NT2/D1 (cell line): Measurements from ENCODE around the gene ABL1.
"Not testable (repeated sequence)": the region's sequence is repeated elsewhere in the genome, so short reads cannot be mapped to it uniquely, and the experiment has no call there.

Source experiments
- DNase-seq: peaks from one replicate; pipeline ENCODE4 v3.0.0-alpha.2; 2011; ENCODE audit warnings: low read depth, low spot score
- H3K27me3 ChIP-seq: 2 replicates; pipeline ENCODE4 v1.6.0; 2011; ENCODE audit warnings: mild to moderate bottlenecking; ENCODE audit not compliant: insufficient read length, insufficient read depth
- H3K36me3 ChIP-seq: 2 replicates; pipeline ENCODE4 v1.6.1; 2011; ENCODE audit warnings: mild to moderate bottlenecking, low read length, mixed read lengths; ENCODE audit not compliant: insufficient read depth, insufficient read length
- H3K4me1 ChIP-seq: 2 replicates; pipeline ENCODE4 v1.5.1; 2011; ENCODE audit not compliant: insufficient read depth, insufficient read length
- H3K4me3 ChIP-seq: 2 replicates; pipeline ENCODE4 v1.5.1; 2011; ENCODE audit warnings: low read depth; ENCODE audit not compliant: insufficient read length
- H3K9ac ChIP-seq: 2 replicates; pipeline ENCODE4 v1.6.0; 2011; ENCODE audit warnings: low read depth; ENCODE audit not compliant: insufficient read length
- H3K9me3 ChIP-seq: 2 replicates; pipeline ENCODE4 v1.5.1; 2011; ENCODE audit warnings: mild to moderate bottlenecking, low read length; ENCODE audit not compliant: insufficient read depth
- SUZ12 ChIP-seq: IDR thresholded peaks from 2 replicates; pipeline ENCODE4 v1.6.1; 2011; ENCODE audit not compliant: insufficient read length, insufficient read depth; ENCODE audit errors: extremely low read depth
- YY1 ChIP-seq: IDR thresholded peaks from 2 replicates; pipeline ENCODE4 v1.6.1; 2011; ENCODE audit not compliant: insufficient read length, insufficient read depth
- ZNF274 ChIP-seq: IDR thresholded peaks from 2 replicates; pipeline ENCODE4 v1.6.1; 2011; ENCODE audit warnings: mild to moderate bottlenecking, low read depth, low read length

The ABL1 gene

DNA sequence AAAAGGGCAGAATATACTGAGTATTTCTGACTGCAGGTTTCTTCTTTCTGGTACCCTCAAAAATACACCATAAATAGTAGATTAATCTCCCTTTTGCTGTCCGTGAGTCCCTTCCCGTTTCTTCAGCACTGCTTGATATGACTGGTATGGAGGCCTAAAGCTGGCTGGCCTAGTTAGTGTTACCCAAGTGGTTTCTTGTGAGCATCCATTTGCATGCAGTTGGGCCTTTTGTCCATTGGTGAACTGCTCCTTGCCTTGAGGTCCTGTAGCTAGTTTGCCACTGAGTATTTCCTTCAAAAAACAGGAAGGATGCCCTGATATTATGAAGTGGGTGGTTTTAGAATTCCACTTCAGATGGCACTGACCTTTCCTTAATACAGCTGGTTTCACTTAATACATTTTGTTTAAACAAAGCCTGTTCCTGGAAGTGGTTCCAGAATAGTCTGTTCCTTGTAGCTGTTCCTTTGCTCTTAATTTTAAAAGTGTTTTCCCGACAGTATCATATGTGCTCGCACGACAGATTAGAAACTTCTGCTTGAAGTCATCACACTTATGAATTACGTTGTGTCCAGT lies 40.0 kb upstream of the ABL1 start:
- Histone ChIP-seq H3K4me3 (no peak overlapping the region), H3K4me1 (no peaks in the 10 kb centered on the region), H3K9ac (no peak overlapping the region), H3K9me3 (peaks cover 2% of the 10 kb centered on the region), H3K27me3 (no peaks in the 10 kb centered on the region), H3K36me3 (no peaks in the 10 kb centered on the region)
- no peak for DNase-seq
- no peak for TF ChIP-seq ZNF274
- TF ChIP-seq SUZ12, result no peak
- TF ChIP-seq YY1, result no peak

DNA sequence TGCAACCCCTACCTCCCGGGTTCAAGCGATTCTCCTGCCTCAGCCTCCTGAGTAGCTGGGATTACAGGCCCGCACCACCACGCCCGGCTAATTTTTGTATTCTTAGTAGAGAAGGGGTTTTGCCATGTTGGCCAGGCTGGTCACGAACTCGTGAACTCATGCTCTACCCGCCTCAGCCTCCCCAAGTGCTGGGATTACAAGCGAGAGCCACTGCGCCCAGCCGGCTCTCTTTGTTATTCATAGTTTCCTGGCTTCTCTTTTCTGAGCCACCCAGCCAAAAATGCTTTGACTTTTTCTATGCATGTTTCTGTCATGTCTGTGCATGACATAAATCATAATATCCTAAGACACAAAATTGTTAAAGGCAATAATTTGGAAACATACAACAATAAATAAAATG lies 31.9 kb upstream of the ABL1 start:
- H3K4me1 ChIP-seq, H3K9me3 ChIP-seq, H3K4me3 ChIP-seq, H3K36me3 ChIP-seq, H3K9ac ChIP-seq, DNase-seq, H3K27me3 ChIP-seq: not testable (repeated sequence)

DNA sequence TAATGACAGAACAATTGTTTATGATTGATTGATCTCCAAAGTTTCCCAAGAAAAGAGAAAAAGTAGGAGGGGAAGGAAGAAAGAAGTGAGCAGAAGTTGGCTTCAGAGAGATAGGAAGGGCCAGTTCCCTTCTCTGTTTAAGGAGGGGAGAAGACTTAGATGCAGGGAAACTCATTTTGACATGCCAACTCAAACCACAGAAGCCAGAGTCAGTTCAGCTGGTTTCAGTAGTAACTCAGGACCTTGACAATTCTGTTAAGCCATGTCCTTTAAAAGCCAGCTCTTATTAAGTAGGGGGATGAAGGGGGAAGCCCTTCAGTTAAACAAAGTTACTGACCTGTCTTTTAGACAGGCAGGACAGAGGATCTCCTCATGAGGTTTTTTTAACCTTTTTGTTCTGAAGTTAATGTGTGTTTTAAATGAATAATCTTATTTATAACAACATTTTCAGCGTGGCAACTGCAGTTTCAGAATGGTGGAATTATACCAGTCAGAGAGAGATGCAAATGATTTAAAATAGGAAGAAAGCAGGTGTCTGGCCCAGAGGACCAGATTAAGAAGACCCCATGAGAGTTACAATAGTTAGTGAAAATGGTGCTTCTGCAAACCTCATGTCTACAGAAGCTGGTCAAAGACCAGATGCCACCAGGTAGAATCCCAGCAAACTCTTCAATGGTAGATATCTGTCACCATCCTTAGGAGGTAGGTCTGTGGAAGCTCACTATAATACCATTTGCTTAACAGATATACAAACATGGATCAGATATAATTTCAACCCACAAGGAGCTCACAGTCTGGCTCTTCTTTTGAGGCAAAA lies 29.3 kb upstream of the ABL1 start:
- no peaks in the 10 kb centered on the region for H3K36me3 ChIP-seq
- TF ChIP-seq YY1, result no peak
- no peak for TF ChIP-seq SUZ12
- no peak for TF ChIP-seq ZNF274
- H3K4me1 ChIP-seq, result no peaks in the 10 kb centered on the region
- DNase-seq, result no peak
- H3K27me3 ChIP-seq, result no peaks in the 10 kb centered on the region
- H3K9me3 ChIP-seq, result peaks cover 11% of the 10 kb centered on the region; the same call in 1 of the 2 replicates
- H3K9ac ChIP-seq, result no peak overlapping the region
- H3K4me3 ChIP-seq, result no peak overlapping the region

DNA sequence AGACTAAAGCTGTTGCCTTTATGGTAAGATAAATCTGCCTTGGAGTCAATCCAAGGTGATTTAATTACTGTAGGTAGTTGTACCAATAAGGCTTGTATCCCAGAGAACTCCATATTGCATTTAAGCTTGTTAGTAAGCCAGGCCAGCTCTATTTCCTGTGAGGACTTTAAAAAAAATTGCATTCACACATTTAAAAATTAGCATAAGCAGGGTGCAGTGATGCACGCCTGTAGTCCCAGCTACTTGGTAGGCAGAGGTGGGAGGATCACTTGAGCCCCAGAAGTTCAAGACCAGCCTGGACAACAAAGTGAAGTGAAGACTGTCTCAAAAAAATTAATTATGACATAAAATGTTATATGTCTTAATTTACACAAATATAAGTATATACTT lies 28.7 kb upstream of the ABL1 start:
- H3K4me3 ChIP-seq, result no peak overlapping the region
- H3K9ac ChIP-seq, result no peak overlapping the region
- H3K9me3 ChIP-seq, result peaks cover 11% of the 10 kb centered on the region; the same call in 1 of the 2 replicates

DNA sequence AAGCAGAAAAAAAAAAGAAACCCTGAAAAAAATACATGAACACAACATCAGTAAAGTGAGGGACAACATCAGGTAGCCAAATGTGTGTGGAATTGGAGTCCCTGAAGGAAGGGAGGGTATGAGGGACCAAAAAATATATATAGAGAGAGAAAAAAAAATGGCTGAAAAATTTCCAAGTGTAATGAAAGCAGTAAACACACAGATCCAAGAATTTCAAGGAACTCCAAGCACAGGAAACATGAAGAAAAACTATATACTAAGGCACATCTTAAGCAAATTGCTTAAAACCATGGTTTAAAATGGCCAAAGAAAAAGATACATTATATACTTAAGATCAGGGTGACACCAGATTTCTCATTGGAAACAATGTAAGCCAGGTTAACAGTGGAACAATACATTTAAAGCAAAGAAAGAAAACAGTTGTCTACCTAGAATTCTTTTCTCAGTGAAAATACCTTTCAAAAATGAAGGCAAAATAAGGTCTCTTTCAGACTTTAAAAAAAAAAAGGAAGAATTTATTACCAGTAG lies 24.4 kb upstream of the ABL1 start:
- H3K27me3 ChIP-seq, result no peaks in the 10 kb centered on the region
- no peaks in the 10 kb centered on the region for H3K4me1 ChIP-seq
- no peak overlapping the region for H3K4me3 ChIP-seq
- H3K36me3 ChIP-seq, result no peaks in the 10 kb centered on the region
- no peak overlapping the region for H3K9ac ChIP-seq
- DNase-seq, result no peak
- TF ChIP-seq YY1 (no peak), SUZ12 (no peak)
- H3K9me3 ChIP-seq, result peaks cover 11% of the 10 kb centered on the region; the same call in 1 of the 2 replicates

More for the DNA sequence above, 28.7 kb upstream of the ABL1 start:
- no peaks in the 10 kb centered on the region for H3K27me3 ChIP-seq
- no peak for DNase-seq
- no peaks in the 10 kb centered on the region for H3K36me3 ChIP-seq
- TF ChIP-seq YY1, result no peak
- no peak for TF ChIP-seq ZNF274
- no peak for TF ChIP-seq SUZ12
- H3K4me1 ChIP-seq, result no peaks in the 10 kb centered on the region

DNA sequence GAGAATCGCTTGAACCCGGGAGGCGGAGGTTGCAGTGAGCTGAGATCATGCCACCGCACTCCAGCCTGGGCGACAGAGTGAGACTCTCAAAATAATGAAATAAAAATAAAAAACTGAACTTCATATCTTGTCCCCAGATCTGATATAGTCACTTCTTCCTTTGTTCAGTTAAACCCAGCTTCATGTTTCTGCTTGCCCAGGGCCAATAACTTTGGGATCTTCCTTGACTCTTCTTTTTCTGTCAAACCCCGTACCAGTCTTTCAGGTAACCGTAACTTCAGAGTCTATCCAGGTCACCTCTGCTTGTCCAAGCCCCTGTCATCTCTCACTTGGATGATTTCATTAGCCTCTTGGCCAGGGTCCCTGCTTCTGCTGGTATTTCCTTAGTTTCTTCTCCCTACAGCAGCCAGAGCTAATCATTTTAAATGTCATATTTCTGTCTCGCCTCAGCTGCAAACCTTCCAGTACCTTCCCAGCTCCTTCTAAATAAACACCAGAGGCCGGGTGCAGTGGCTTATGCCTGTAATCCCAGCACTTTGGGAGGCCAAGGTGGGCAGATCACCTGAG lies 19.7 kb upstream of the ABL1 start:
- H3K9ac ChIP-seq, result no peak overlapping the region
- TF ChIP-seq ZNF274, result no peak
- no peak for TF ChIP-seq SUZ12
- TF ChIP-seq YY1, result no peak
- no peaks in the 10 kb centered on the region for H3K36me3 ChIP-seq
- no peaks in the 10 kb centered on the region for H3K4me1 ChIP-seq
- no peaks in the 10 kb centered on the region for H3K27me3 ChIP-seq
- H3K9me3 ChIP-seq, result peaks cover 4% of the 10 kb centered on the region; the same call in 1 of the 2 replicates
- DNase-seq, result no peak
- H3K4me3 ChIP-seq, result no peak overlapping the region

DNA sequence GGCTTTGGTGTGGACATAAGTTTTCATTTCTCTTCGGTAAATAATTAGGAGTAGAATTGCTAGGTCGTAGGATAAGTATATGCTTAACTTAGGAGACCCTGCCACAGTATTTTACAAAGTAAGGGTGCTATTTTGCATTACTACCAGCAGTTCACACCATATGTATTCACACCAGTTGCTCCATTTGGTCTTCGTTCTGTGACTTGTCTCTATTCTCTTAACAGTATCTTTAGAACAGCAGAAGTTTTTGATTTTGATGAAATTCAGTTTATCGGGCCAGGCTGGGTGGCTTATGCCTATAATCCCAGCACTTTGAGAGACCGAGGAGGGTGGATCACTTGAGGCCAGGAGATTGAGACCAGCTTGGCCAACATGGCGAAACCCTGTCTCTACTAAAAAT lies 17.1 kb upstream of the ABL1 start:
- TF ChIP-seq SUZ12 (no peak), YY1 (no peak), ZNF274 (no peak)
- no peak for DNase-seq
- Histone ChIP-seq H3K36me3 (no peaks in the 10 kb centered on the region), H3K4me3 (no peak overlapping the region), H3K27me3 (no peaks in the 10 kb centered on the region), H3K9ac (no peak overlapping the region), H3K4me1 (no peaks in the 10 kb centered on the region), H3K9me3 (no peaks in the 10 kb centered on the region; the same call in 1 of the 2 replicates)
